Measurements from ENCODE around the gene MFAP4.

Gene MFAP4

GRCh38 chr17:19387921-19388521, 1.0 kb upstream of the MFAP4 start:
- DNase-seq, result no peak
- intact Hi-C loops (cut with DNase I), result no loop called here

- DNase-seq, result peak in 4 of 10 donors; percentile 31 to 88 (median 62)
- intact Hi-C loops (cut with DNase I), result no loop called here
These were observed 700 bp downstream of the MFAP4 start for GRCh38 chr17:19386051-19386929.

GRCh38 chr17:19385521-19385983, 1.4 kb downstream of the MFAP4 start:
- peak in 1 of 10 donors; percentile 49 for DNase-seq
- intact Hi-C loops (cut with DNase I), result no loop called here

GRCh38 chr17:19384723-19385391, 2.1 kb downstream of the MFAP4 start:
- peak; percentile 69 to 98 (median 84) for DNase-seq
- intact Hi-C loops (cut with DNase I), result no loop called here

GRCh38 chr17:19383681-19384470, 3.1 kb downstream of the MFAP4 start:
- peak in 1 of 10 donors; percentile 67 for DNase-seq
- intact Hi-C loops (cut with DNase I), result no loop called here

- intact Hi-C loops (cut with DNase I), result no loop called here
- DNase-seq, result peak in 3 of 10 donors; percentile 28 to 59 (median 38)
These were observed 4.2 kb downstream of the MFAP4 start for GRCh38 chr17:19382531-19383444.

GRCh38 chr17:19381741-19382444, 5.1 kb downstream of the MFAP4 start:
- intact Hi-C loops (cut with DNase I), result no loop called here
- peak in 3 of 10 donors; percentile 61 to 83 (median 72) for DNase-seq

GRCh38 chr17:19381361-19381740, 5.6 kb downstream of the MFAP4 start:
- intact Hi-C loops (cut with DNase I), result no loop called here

GRCh38 chr17:19380481-19381301, 6.3 kb downstream of the MFAP4 start:
- intact Hi-C loops (cut with DNase I), result no loop called here
- DNase-seq, result peak in 2 of 10 donors; percentile 73 to 78

More at GRCh38 chr17:19381361-19381740, 5.6 kb downstream of the MFAP4 start:
- peak in 1 of 10 donors; percentile 73 for DNase-seq

GRCh38 chr17:19379361-19380065, 7.5 kb downstream of the MFAP4 start:
- intact Hi-C loops (cut with DNase I), result no loop called here
- no peak for DNase-seq

- peak in 2 of 10 donors; percentile 73 to 85 for DNase-seq
These were observed 8.3 kb downstream of the MFAP4 start, which contains the start of gene MAPK7 for GRCh38 chr17:19378416-19379360. TSS of gene MAPK7 (plus strand) at chr17:19378498. CDS start at chr17:19378901, 403 bp downstream.

GRCh38 chr17:19377602-19378415, 9.2 kb downstream of the MFAP4 start:
- intact Hi-C loops (cut with DNase I), result no loop called here
- DNase-seq, result peak; percentile 97 to 100 (median 99)

More at GRCh38 chr17:19378416-19379360, 8.3 kb downstream of the MFAP4 start, which contains the start of gene MAPK7:
- intact Hi-C loops (cut with DNase I), result no loop called here

- DNase-seq, result no peak
- intact Hi-C loops (cut with DNase I), result no loop called here
These were observed 10.2 kb downstream of the MFAP4 start for GRCh38 chr17:19376811-19377210.

- intact Hi-C loops (cut with DNase I), result no loop called here
- no peak for DNase-seq
These were observed 11.3 kb downstream of the MFAP4 start for GRCh38 chr17:19375732-19376131.

GRCh38 chr17:19374136-19374535, 12.9 kb downstream of the MFAP4 start:
- no peak for DNase-seq
- intact Hi-C loops (cut with DNase I), result no loop called here
